WTC11 (cell line): ENCODE results near the gene CLIP2. TPM values are rescaled to one million over a fixed set of nuclear protein-coding genes. Genes with fewer than 3 reads are reported as not detected.
"Not testable (repeated sequence)": the region's sequence is repeated elsewhere in the genome, so short reads cannot be mapped to it uniquely, and the experiment has no call there.

ENCODE experiments used
- ATAC-seq: fragments of 200-7000 bp; cut with Tn5 transposase; 2 replicates; pipeline ENCODE4 v1.10.0; 2021; ENCODE audit warnings: mild to moderate bottlenecking, moderate library complexity
- CTCF ChIA-PET: fragments of 300-600 bp; sonication (Branson Sonifier 250); formaldehyde crosslinking; loops from one replicate; lab custom pipeline; 2021; ENCODE audit warnings: antibody characterized with exemption; lab: Charles Lee
- POLR2A ChIA-PET: fragments of 350-600 bp; sonication (Branson Sonifier 250); formaldehyde crosslinking; loops from one replicate; lab custom pipeline; 2021; ENCODE audit warnings: antibody characterized with exemption; lab: Charles Lee
- DNase-seq: peaks from one replicate; pipeline ENCODE4 v3.0.0; 2021; ENCODE audit warnings: low spot score
- H3K27ac Mint-ChIP-seq: 2 replicates; pipeline ENCODE4 v1.8.0; 2021; ENCODE audit warnings: mixed read lengths
- H3K27me3 Mint-ChIP-seq: 2 replicates; pipeline ENCODE4 v1.8.0; 2021; ENCODE audit warnings: low read depth, mild to moderate bottlenecking, moderate library complexity, mixed read lengths
- H3K36me3 Mint-ChIP-seq: 2 replicates; pipeline ENCODE4 v1.8.0; 2021; ENCODE audit warnings: mixed read lengths
- H3K4me1 Mint-ChIP-seq: 2 replicates; pipeline ENCODE4 v1.8.0; 2022; ENCODE audit warnings: mixed read lengths
- H3K4me3 Mint-ChIP-seq: 2 replicates; pipeline ENCODE4 v1.8.0; 2021; ENCODE audit warnings: mild to moderate bottlenecking, moderate library complexity, mixed read lengths
- H3K9me3 Mint-ChIP-seq: 2 replicates; pipeline ENCODE4 v1.8.0; 2021; ENCODE audit warnings: mixed read lengths
- AR ChIP-seq: fragments of 250-450 bp; sonication (Bioruptor Pico); IDR thresholded peaks from 2 replicates; pipeline ENCODE4 v1.9.0; 2021; ENCODE audit warnings: mild to moderate bottlenecking
- CREM ChIP-seq: sonication (generic); formaldehyde crosslinking; IDR thresholded peaks from 2 replicates; pipeline ENCODE4 v1.8.1; 2022; ENCODE audit warnings: mild to moderate bottlenecking, missing genetic modification reagents, moderate library complexity
- EMX1 ChIP-seq: fragments of 250-450 bp; sonication (Bioruptor Pico); IDR thresholded peaks from 2 replicates; pipeline ENCODE4 v1.8.0; 2021; ENCODE audit warnings: mild to moderate bottlenecking
- GRHL2 ChIP-seq: fragments of 250-450 bp; sonication (Bioruptor Pico); IDR thresholded peaks from 2 replicates; pipeline ENCODE4 v1.8.0; 2022; ENCODE audit warnings: mild to moderate bottlenecking, moderate library complexity; ENCODE audit not compliant: insufficient replicate concordance, severe bottlenecking
- HMGA2 ChIP-seq: fragments of 250-450 bp; sonication (Bioruptor Pico); IDR thresholded peaks from 2 replicates; pipeline ENCODE4 v1.4.0; 2021; ENCODE audit warnings: mild to moderate bottlenecking, moderate library complexity
- NFYB ChIP-seq: sonication (generic); formaldehyde crosslinking; conservative IDR thresholded peaks from 2 replicates; pipeline ENCODE4 v1.8.0; 2022; ENCODE audit warnings: low read depth, missing genetic modification reagents
- PRRX2 ChIP-seq: fragments of 250-450 bp; sonication (Bioruptor Pico); IDR thresholded peaks from 2 replicates; pipeline ENCODE4 v1.8.0; 2021; ENCODE audit warnings: mild to moderate bottlenecking
- RELA ChIP-seq: sonication (generic); formaldehyde crosslinking; IDR thresholded peaks from 2 replicates; pipeline ENCODE4 v1.8.1; 2022; ENCODE audit warnings: missing genetic modification reagents, mild to moderate bottlenecking, borderline replicate concordance
- SOX15 ChIP-seq: fragments of 250-450 bp; sonication (Bioruptor Pico); IDR thresholded peaks from 2 replicates; pipeline ENCODE4 v1.9.0; 2021; ENCODE audit warnings: mild to moderate bottlenecking
- SP1 ChIP-seq: sonication (generic); formaldehyde crosslinking; conservative IDR thresholded peaks from 2 replicates; pipeline ENCODE4 v1.8.1; 2022; ENCODE audit warnings: missing genetic modification reagents
- TEAD4 ChIP-seq: sonication (generic); formaldehyde crosslinking; IDR thresholded peaks from 2 replicates; pipeline ENCODE4 v1.8.0; 2022; ENCODE audit warnings: mild to moderate bottlenecking, missing genetic modification reagents
- ZBTB21 ChIP-seq: sonication (generic); formaldehyde crosslinking; IDR thresholded peaks from 2 replicates; pipeline ENCODE4 v1.8.1; 2023; ENCODE audit warnings: mild to moderate bottlenecking, missing genetic modification reagents, borderline replicate concordance
- ZNF121 ChIP-seq: sonication (generic); formaldehyde crosslinking; IDR thresholded peaks from 2 replicates; pipeline ENCODE4 v1.8.0; 2023; ENCODE audit warnings: missing genetic modification reagents
- ZNF138 ChIP-seq: sonication (generic); formaldehyde crosslinking; conservative IDR thresholded peaks from 2 replicates; pipeline ENCODE4 v1.8.1; 2022; ENCODE audit warnings: mild to moderate bottlenecking, moderate library complexity, missing genetic modification reagents
- ZNF532 ChIP-seq: fragments of 250-450 bp; sonication (Bioruptor Pico); IDR thresholded peaks from 2 replicates; pipeline ENCODE4 v1.9.0; 2021; ENCODE audit warnings: mild to moderate bottlenecking, borderline replicate concordance
- total RNA-seq: library from RNA; stranded (reverse); gene quantifications from 3 replicates; pipeline ENCODE4 v1.2.3, GENCODE V29; 2021
- TF ChIP-seq, protein P1 (sequence below): sonication (generic); formaldehyde crosslinking; conservative IDR thresholded peaks from 2 replicates; pipeline ENCODE4 v1.8.1; 2022; ENCODE audit warnings: mild to moderate bottlenecking, missing genetic modification reagents

The CLIP2 gene
- total RNA-seq, 1 experiment from 2014 or later, result 48.1 TPM

GRCh38 chr7:74418538-74418937 lies 129.3 kb downstream of the CLIP2 start (continued):
- TF ChIP-seq SP1 (CRISPR knock-in tag), result no peak
- TF ChIP-seq, all 79 proteins: peak for 0

- not testable (repeated sequence) for H3K4me1 Mint-ChIP-seq, DNase-seq, H3K27me3 Mint-ChIP-seq, H3K27ac Mint-ChIP-seq, H3K36me3 Mint-ChIP-seq, H3K9me3 Mint-ChIP-seq, H3K4me3 Mint-ChIP-seq, ATAC-seq
- CTCF ChIA-PET, result interaction anchor here (0.9 to 2.8 kb wide), 2 partner anchors 10 to 14 kb away, joined by 3 to 12 read pairs; no protein-coding TSS in a partner anchor
- POLR2A ChIA-PET, result interaction anchor here (0.6 kb wide), 1 partner anchor 205 kb away, joined by 9 read pairs; no protein-coding TSS in a partner anchor
- TF ChIP-seq ZNF121, result peak; percentile 74
Measured at GRCh38 chr7:74419232-74419631, 130.0 kb downstream of the CLIP2 start.

DNA sequence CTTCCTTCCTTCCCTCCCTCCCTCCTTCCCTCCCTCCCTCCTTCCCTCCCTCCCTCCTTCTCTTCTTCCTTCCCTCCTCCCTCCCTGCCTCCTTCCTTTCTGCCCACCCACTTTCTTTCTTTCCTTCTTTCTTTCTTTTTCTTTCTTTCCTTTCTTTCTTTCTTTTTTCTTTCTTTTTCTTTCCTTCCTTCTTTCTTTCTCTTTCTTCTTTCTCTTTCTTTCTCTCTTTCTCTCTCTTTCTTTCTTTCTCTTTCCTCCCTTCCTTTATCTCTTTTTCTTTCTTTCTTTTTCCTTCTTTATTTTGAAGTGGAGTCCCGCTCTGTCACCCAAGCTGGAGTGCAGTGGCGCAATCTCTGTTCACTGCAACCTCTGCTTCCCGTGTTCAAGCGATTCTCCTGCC lies 130.8 kb downstream of the CLIP2 start:
- H3K27ac Mint-ChIP-seq, result no peak overlapping the region
- DNase-seq, result no peak
- no peaks in the 10 kb centered on the region for H3K4me1 Mint-ChIP-seq
- no peaks in the 10 kb centered on the region for H3K36me3 Mint-ChIP-seq
- H3K9me3 Mint-ChIP-seq, result no peaks in the 10 kb centered on the region
- ATAC-seq, result no peak
- no peak overlapping the region for H3K4me3 Mint-ChIP-seq
- POLR2A ChIA-PET, result no interaction called here
- no peaks in the 10 kb centered on the region; the same call in 1 of the 2 replicates for H3K27me3 Mint-ChIP-seq
- CTCF ChIA-PET, result interaction anchor here (2.8 kb wide), 1 partner anchor 15 kb away, joined by 12 read pairs; no protein-coding TSS in a partner anchor
- TF ChIP-seq SOX15 (CRISPR knock-in tag), result no peak
- no peak for TF ChIP-seq HMGA2
- no peak for TF ChIP-seq NFYB
- TF ChIP-seq, protein P1, sequence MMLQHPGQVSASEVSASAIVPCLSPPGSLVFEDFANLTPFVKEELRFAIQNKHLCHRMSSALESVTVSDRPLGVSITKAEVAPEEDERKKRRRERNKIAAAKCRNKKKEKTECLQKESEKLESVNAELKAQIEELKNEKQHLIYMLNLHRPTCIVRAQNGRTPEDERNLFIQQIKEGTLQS (CRISPR knock-in tag), result no peak
- TF ChIP-seq RELA, result no peak
- TF ChIP-seq ZNF138 (CRISPR knock-in tag), result no peak
- no peak for TF ChIP-seq AR
- TF ChIP-seq PRRX2, result no peak

GRCh38 chr7:74424291-74424880 lies 135.2 kb downstream of the CLIP2 start:
- ATAC-seq (no peak), DNase-seq (no peak)
- TF ChIP-seq ZBTB21 (no peak), CREM (CRISPR knock-in tag) (no peak), GRHL2 (CRISPR knock-in tag) (no peak), HMGA2 (no peak), EMX1 (CRISPR knock-in tag) (no peak), TEAD4 (CRISPR knock-in tag) (no peak), ZNF532 (CRISPR knock-in tag) (no peak)
- Mint-ChIP-seq H3K4me1 (peaks cover 7% of the 10 kb centered on the region), H3K27ac (no peak overlapping the region), H3K9me3 (no peaks in the 10 kb centered on the region), H3K4me3 (no peak overlapping the region), H3K36me3 (no peaks in the 10 kb centered on the region), H3K27me3 (no peaks in the 10 kb centered on the region)
- ChIA-PET POLR2A (no interaction called here), CTCF (no interaction called here)
